T47D (cell line): ENCODE data around the gene TRIM67.
"Not testable (repeated sequence)": the region's sequence is repeated elsewhere in the genome, so short reads cannot be mapped to it uniquely, and the experiment has no call there.

Source experiments
- DNase-seq, 2 experiments: peaks; one replicate each; pipeline versions ENCODE4 v3.0.0 to v3.0.0-alpha.2; 2011 to 2012; ENCODE audit warnings: low read depth in 1 of 2, low spot score in 1 of 2
- JUND ChIP-seq: IDR thresholded peaks from 2 replicates; pipeline ENCODE4 v1.6.1; 2012; ENCODE audit warnings: low read depth
- in situ Hi-C: cut with HindIII; loops from 2 replicates; pipeline ENCODE4 v1.10.0; 2016; ENCODE audit warnings: low sequenced_read_pairs, low pct_unique_long_range_greater_than_20kb

TRIM67 gene

GRCh38 chr1:231161667-231162296 is at the start of gene TRIM67:
Gene TRIM67, plus strand, starts transcription at chr1:231162058. Its CDS starts 912 bp downstream, at chr1:231162970.
- no peak for DNase-seq
- no peak for TF ChIP-seq JUND

GRCh38 chr1:231116738-231117137 is 45.1 kb upstream of the TRIM67 start:
- in situ Hi-C loops, result no loop called here
- DNase-seq, result no peak
- TF ChIP-seq JUND, result no peak

More at GRCh38 chr1:231161667-231162296, at the start of gene TRIM67:
- in situ Hi-C loops, result no loop called here

DNA sequence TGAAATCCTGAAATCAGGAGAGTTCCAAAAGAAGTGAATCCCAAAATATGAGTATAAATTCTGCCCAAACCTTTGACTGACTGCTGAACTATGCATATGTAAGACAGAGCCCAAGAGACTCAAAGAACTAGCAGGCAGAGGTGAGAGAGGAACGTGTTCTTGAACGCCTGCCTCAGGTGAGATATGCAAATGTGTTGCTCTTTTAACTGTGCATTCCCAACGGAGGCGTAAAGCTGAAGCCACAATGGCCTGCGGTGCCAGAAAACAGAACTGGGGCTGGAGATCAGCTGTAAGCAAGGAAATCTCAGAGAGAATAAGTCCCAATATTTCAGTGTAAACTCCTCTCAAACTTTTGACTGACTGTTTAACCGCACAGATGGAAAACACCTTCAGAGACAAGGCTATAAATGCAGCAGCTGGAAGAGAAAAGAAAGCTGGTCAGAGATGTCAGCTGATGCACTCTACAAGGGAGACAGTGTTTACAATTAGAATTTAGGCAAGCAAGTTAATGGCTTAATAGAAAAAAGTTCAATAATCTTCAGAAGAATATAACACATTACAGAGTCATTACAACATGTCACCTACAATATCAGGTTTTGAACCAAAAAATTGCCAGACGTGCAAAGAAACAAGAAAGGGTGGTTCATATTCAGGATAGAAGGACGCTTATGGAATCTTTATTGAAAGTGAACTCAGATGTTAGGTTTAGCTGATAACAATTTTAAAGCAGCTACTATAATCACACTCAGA is 43.0 kb upstream of the TRIM67 start:
- DNase-seq, result no peak
- TF ChIP-seq JUND, result no peak
- in situ Hi-C loops, result no loop called here

DNA sequence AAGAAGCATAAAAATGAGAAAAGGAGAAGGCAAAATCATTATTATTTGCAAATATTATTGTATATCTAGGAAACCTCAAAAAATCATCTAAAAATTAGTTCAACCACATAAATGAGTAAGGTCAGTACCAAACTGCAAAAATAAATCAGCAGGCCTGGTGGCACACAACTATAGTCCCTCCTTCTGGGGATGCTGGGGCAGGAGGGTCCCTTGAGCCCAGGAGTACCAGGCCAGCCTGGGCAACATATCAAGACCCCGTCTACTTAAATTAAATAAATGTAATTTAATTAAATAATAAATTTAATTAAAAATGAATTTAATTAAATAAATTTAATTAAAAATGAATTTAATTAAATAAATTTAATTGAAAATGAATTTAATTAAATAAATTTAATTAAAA is 40.3 kb upstream of the TRIM67 start:
- DNase-seq, result no peak
- in situ Hi-C loops, result no loop called here
- no peak for TF ChIP-seq JUND

GRCh38 chr1:231122143-231122542 is 39.7 kb upstream of the TRIM67 start:
- in situ Hi-C loops, result no loop called here
- DNase-seq, result no peak
- TF ChIP-seq JUND, result no peak

DNA sequence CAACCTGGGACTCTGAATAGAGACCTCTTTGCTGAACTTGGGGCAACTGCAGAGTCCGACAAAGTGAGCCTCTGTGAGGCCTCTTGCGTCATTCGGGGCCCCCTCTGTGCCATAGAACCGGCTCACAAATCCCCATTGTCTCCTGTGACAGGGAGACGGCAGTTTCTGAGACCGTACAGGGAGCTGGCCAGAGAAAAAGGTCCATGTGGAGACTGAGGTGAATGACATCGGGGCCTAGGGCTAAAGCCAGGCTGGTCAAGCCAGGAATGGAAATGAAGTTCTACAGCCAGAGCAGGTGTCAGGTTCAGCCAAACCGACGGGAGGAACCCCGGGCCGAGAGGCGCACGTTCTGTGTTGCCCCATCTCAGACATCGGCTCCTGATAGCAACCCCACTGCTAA is 37.1 kb upstream of the TRIM67 start:
- no peak for DNase-seq
- TF ChIP-seq JUND, result no peak
- in situ Hi-C loops, result no loop called here

GRCh38 chr1:231125972-231126580 is 35.8 kb upstream of the TRIM67 start:
- in situ Hi-C loops, result no loop called here
- DNase-seq, result no peak
- TF ChIP-seq JUND, result no peak

GRCh38 chr1:231127106-231127505 is 34.8 kb upstream of the TRIM67 start:
- DNase-seq, in situ Hi-C loops: not testable (repeated sequence)

DNA sequence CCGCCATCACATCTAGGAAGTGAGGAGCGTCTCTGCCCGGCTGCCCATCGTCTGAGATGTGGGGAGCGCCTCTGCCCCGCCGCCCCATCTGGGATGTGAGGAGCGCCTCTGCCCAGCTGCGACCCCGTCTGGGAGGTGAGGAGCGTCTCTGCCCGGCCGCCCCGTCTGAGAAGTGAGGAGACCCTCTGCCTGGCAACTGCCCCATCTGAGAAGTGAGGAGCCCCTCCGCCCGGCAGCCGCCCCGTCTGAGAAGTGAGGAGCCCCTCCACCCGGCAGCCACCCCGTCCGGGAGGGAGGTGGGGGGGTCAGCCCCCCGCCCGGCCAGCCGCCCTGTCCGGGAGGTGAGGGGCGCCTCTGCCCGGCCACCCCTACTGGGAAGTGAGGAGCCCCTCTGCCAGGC is 33.4 kb upstream of the TRIM67 start:
- DNase-seq, in situ Hi-C loops: not testable (repeated sequence)

- no peak for DNase-seq
- in situ Hi-C loops, result no loop called here
- no peak for TF ChIP-seq JUND
Observed at GRCh38 chr1:231130544-231130943, 31.3 kb upstream of the TRIM67 start.

- in situ Hi-C loops, DNase-seq: not testable (repeated sequence)
Observed at GRCh38 chr1:231132591-231132990, 29.3 kb upstream of the TRIM67 start.

- no peak for DNase-seq
- no peak for TF ChIP-seq JUND
- in situ Hi-C loops, result no loop called here
Observed at GRCh38 chr1:231134624-231135023, 27.2 kb upstream of the TRIM67 start.

- TF ChIP-seq JUND, result no peak
- in situ Hi-C loops, result no loop called here
- DNase-seq, result no peak
Observed at GRCh38 chr1:231138236-231138635, 23.6 kb upstream of the TRIM67 start.
